ENCODE measurements around the gene PRSS48. TPM values are rescaled to one million over a fixed set of nuclear protein-coding genes. Genes with fewer than 3 reads are reported as not detected.
"Not testable (repeated sequence)": the region's sequence is repeated elsewhere in the genome, so short reads cannot be mapped to it uniquely, and the experiment has no call there.

PRSS48 gene
- total RNA-seq, 1 donor from 2014 or later, result not detected

DNA sequence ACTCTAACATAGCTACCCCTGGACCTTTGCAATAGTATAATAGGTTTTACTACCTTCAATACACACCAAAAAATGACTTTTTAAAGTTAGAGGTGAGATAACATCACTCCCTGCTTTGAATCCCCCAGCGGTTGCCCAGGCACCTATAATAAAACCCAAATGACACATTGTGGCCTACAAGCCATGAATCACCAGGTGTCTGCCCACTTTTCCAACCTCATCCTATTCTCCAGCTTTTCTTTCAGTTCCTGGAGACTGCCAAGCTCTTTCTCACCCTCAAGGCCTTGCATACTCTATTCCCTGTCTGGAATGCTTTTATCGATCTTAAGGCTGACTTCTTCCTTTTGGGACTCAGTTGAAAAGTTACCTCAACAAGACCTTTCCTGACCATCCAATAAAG lies 16.4 kb upstream of the PRSS48 start:
- intact Hi-C loops (cut with micrococcal nuclease), result no loop called here

- intact Hi-C loops (cut with micrococcal nuclease), result no loop called here
These were observed 13.5 kb upstream of the PRSS48 start for GRCh38 chr4:151263455-151263854.

- intact Hi-C loops (cut with micrococcal nuclease), result no loop called here
These were observed 10.5 kb upstream of the PRSS48 start for GRCh38 chr4:151266497-151266896.

- intact Hi-C loops (cut with micrococcal nuclease), result no loop called here
These were observed 9.9 kb upstream of the PRSS48 start for GRCh38 chr4:151267104-151267503.

- intact Hi-C loops (cut with micrococcal nuclease), result no loop called here
These were observed 9.0 kb upstream of the PRSS48 start for GRCh38 chr4:151267822-151268535.

- intact Hi-C loops (cut with micrococcal nuclease), result not testable (repeated sequence)
These were observed 8.1 kb upstream of the PRSS48 start for GRCh38 chr4:151268905-151269304.

DNA sequence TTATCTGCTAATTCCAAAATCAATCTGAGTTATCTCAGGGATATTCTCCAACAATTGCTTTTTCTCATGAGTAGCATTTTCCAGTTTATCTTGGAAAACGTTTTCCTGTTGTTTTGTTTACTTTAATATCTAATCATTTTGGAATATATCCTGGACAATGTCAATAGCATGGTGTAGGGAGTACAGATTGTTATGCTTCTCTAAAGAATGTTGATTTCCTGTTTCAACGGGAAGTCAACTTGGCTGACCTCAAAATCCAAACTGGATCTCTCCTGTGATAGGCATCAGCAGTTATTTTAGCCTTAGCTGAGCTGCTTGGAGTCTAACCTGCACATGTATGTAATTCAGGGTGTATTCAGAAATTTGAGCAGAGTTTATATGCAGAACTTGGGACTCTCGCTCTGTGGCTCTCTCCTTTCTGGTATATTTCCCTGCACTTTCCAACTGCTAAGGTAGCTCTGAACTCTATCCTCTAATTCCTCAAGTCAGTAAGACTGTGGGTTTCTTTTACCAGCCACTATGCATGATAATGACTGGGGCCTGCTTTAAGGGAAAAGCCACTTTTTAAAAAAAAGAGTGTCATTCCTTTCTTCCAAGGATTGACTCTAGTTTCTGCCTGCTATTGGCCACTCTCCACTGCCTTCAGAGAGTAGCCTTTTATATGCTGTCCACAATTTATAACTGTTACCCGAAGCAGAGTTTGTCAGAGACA lies 7.7 kb downstream of the PRSS48 start:
- intact Hi-C loops (cut with micrococcal nuclease), result no loop called here

- intact Hi-C loops (cut with micrococcal nuclease), result no loop called here
These were observed 10.4 kb downstream of the PRSS48 start for GRCh38 chr4:151287409-151287808.

- intact Hi-C loops (cut with micrococcal nuclease), result no loop called here
These were observed 14.5 kb downstream of the PRSS48 start for GRCh38 chr4:151291485-151291884.

DNA sequence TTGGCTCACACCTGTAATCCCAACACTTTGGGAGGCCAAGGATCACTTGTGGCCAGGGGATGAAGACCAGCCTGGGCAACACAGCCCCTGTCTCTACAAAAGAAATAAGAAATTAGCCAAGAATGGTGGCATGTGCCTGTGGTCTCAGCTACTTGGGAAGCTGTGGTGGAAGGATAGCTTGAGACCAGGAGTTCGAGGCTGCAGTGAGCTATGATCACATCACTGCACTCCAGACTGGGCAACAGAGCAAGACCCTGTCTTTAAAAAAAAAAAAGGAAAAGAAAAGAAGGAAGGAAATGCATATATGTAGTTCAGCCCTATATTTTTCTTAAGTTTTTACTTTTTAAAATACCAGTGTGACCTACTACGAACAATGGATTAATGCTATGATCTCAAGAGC lies 15.1 kb downstream of the PRSS48 start:
- intact Hi-C loops (cut with micrococcal nuclease), result no loop called here

DNA sequence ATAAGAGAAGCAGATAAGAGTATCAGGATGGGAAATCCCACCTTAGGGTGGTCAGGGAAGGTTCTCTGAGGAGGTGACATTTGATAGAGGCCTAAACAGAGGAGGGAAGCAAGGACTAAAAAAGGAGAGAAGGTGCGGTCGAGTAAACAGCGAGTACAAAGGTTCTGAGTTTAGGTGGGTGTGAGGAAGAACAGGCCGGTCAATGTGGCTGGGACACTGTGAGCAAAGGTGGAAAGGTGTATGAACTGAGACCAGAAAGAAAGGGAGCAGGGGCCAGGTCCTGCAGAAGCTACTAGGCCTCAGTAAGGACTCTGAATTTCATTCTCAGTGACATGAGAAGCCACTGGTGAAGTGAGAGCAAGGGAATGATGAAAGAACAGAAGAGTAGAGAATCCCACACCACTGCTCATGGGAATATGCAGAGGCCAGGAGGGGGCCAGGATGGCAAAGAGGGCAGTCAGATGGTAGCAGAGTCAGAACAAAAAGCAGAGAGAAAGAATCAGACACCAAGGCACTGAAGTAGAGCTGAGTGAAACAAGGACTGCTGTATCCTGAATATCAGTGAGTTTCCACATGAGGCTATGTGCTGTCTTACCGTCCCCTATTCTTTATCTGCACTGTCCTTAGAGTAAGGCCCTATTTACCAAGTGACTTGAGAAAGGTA lies 18.0 kb downstream of the PRSS48 start:
- intact Hi-C loops (cut with micrococcal nuclease), result no loop called here

- intact Hi-C loops (cut with micrococcal nuclease), result no loop called here
These were observed 19.3 kb downstream of the PRSS48 start for GRCh38 chr4:151296227-151296626.

DNA sequence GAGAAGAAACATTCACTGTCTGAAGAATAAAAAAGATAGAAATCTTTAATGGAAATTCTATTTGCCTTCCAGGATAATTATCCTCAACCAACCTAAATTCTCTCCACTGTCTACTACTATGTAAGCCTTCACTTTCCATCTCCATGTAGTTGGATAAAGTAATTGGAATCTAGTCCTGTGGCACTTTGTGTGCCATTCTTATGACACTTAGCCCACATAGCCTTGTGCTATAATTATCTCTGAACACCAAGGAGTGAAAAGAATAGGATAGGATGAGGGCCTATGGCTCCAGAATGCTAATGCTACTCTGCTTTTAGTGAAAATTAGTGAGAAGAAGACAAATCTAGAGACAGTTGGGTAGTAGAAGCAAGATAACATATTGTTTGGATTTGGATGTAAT lies 20.2 kb downstream of the PRSS48 start:
- intact Hi-C loops (cut with micrococcal nuclease), result no loop called here

DNA sequence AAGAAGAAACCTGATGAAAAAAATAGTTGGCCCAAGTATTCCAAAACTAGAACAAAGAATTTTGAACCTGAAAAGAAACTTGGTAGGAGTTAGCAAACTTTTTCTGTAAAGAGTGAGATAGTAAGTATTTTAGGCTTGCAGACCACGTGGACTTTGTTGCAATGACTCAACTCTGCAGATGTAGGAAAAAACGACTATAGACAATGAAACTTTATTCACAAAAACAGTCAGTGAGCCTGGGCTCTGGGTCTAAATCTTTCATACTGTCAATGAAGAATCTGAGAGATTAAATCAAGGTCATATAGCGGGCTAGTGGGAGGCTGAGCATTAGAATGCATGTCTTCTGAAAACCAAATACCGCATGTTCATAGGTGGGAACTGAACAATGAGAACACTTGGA lies 25.5 kb downstream of the PRSS48 start:
- intact Hi-C loops (cut with micrococcal nuclease), result no loop called here

- intact Hi-C loops (cut with micrococcal nuclease), result no loop called here
These were observed 27.3 kb downstream of the PRSS48 start for GRCh38 chr4:151304226-151304625.

GRCh38 chr4:151304755-151305154 lies 27.8 kb downstream of the PRSS48 start:
- intact Hi-C loops (cut with micrococcal nuclease), result no loop called here

DNA sequence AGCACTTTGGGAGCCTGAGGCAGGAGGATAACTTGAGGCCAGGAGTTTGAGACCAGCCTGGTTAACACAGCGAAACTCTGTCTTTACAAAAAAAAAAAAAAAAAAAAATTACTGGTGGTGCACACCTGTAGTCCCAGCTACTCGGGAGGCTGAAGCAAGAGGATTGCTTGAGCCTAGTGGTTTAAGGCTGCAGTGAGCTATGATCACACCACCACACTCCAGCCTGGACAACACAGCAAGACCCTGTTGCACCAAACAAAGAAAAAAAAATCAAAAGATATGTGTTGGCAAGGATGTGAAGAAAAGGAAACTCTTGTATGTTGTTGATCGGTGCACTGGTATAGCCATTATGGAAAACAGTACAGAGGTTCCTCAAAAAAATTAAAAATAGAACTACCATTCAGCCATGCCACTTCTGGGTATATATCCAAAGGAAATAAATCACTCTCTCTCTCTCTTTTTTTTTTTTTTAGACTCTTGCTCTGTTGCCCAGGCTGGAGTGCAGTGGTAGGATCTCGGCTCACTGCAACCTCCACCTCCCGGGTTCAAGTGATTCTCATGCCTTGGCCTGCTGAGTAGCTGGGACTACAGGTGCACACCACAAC lies 33.3 kb downstream of the PRSS48 start:
- intact Hi-C loops (cut with micrococcal nuclease), result no loop called here

DNA sequence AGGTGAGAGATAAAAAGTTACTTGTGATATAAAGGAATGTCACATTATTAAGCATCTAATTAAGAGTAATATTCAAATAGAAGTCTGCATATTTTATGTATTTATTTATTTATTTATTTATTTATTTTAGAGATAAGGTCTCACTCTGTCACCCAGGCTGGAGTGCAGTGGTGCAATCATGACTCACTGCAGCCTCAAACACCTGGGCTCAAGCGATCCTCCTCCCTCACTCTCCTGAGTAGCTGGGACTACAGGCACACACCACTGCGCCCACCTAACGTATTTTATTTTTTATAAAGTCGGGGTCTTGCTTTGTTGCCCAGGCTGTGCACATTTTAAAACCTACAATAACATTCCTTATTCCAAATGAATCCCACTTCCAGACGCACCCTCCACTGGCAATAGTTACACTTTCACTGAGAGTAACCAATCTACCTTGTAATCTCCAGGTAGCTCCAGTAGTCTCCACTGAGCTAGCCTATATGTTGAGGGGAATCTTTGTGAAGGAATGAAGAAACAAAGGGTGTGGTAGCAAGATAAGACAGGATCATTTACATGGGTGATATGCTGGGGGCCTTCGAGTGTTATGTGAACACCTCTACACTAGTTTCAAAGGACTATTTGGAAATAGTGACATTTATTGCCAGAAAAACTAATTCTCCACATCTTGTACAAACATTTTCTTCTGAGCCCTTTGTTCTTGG lies 36.5 kb downstream of the PRSS48 start:
- intact Hi-C loops (cut with micrococcal nuclease), result no loop called here

GRCh38 chr4:151314010-151314355 lies 37.0 kb downstream of the PRSS48 start:
- intact Hi-C loops (cut with micrococcal nuclease), result no loop called here

DNA sequence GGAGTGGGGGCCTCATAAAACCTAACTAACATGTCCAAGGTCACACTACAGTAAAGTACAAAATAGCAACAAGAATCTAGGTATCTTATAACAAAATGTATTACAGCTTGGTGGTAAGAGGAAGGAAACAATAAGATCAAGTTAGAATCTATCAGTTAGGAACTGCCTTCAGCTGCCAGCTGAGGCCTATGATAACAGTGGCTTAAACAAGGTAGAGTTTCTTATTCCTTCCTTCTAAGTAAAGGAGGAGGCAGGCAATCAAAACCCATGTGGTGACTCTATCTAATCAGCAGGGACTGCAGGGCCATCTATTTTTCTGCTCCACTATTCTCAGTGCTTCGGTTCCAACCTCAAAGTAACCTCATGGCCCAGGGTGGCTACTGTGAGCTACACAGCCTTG lies 37.5 kb downstream of the PRSS48 start:
- intact Hi-C loops (cut with micrococcal nuclease), result no loop called here

DNA sequence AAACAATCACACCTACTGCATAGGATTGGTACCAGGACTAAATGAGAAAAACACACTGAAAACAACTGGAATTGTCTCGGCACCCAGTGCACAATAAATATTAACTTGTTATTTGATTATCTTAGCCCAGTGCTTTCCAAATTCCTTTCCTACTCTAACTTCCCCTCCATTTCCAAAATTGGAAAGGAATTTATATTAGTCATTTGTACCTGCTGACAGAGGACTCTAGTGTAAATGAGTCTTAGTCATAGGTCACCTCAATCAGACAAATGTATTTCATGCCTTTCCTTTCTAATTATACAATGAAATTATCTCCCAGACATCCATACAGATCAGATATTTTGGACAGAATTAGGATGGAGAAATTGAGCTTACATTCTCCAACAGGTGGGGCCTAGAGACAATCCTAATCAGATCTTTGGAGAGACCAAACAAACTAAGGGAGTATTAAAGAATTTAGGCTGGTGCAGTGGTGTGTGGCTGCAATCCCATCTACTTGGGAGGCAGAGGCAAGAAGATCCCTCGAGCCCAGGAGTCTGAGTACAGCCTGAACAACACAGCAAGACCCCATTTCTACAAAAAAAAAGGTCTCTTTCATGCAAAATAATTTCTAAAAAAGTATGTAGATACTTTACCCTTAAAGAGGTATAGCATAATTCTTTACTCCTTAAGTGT lies 38.4 kb downstream of the PRSS48 start:
- intact Hi-C loops (cut with micrococcal nuclease), result no loop called here
